GM18502 (cell line): ENCODE results near the gene TRMT11.
"Not testable (repeated sequence)": the region's sequence is repeated elsewhere in the genome, so short reads cannot be mapped to it uniquely, and the experiment has no call there.

Experiments used
- ATAC-seq: cut with Tn5 transposase; IDR thresholded peaks from one replicate; pipeline ENCODE4 v1.9.1; 2021; ENCODE audit warnings: mild to moderate bottlenecking; ENCODE audit not compliant: unreplicated experiment, poor library complexity

TRMT11 gene

DNA sequence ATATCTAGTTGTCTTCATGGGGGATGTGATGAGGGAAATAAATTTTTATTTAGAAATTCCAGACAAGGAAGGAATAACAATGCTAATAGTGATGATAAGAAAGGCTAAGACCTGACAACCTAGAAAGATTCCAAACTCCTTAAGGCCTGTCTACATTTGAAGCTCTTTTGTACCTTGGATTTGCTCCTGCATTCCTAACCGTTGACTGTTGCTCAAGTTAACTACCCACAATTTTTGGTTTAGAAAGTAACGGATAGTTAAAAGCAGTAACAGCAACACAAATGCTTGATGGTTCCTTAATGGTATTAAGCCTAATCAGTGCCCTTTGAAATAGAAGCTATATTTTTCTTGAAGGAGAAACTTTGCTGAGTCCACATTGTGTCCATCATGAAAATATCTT is 52.9 kb downstream of the TRMT11 start:
- ATAC-seq: no peak

- ATAC-seq: no peak
Measured at GRCh38 chr6:126040394-126040793, 54.1 kb downstream of the TRMT11 start.

- ATAC-seq: no peak
Measured at GRCh38 chr6:126040826-126041225, 54.5 kb downstream of the TRMT11 start.

- no peak for ATAC-seq
Measured at GRCh38 chr6:126041516-126041915, 55.2 kb downstream of the TRMT11 start.

DNA sequence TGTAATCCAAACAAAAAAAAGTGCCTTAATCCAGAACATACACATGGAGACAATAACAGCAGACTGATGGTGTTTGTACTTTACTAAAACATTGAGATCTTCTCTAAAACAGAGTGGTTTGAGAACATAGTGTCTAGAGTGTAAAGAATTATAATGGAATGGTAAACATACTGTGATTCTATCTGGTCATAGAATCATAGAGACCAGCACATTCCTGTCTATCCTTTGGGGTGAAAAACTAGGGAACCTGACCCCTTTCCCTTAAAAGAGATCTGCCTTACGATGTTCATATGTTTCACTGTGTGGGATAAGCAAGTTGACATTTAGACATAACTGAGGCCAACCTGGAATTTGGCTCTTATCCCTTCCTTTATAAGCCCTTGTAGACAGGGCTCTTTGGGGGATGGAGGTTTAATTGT is 55.7 kb downstream of the TRMT11 start:
- ATAC-seq: no peak

- no peak for ATAC-seq
Measured at GRCh38 chr6:126047648-126048047, 61.3 kb downstream of the TRMT11 start.

DNA sequence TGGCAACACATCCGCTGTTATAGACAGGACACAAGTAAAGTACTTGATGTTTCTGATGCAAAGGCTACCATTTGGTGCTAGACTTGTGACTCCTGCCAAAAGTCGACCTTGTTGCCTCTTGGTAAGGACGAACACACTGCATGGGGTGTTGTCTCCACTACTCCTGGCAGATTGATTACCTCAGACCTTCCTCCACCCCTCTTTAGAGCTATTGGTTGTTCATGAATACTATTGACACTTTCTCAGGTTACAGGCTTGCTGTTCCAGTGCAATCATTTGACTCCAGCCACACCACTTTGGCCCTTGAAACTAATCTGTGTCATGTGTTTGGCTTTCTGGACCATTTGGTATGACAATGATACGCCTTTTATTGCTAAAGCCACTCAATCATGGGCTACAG is 62.3 kb downstream of the TRMT11 start:
- no peak for ATAC-seq

DNA sequence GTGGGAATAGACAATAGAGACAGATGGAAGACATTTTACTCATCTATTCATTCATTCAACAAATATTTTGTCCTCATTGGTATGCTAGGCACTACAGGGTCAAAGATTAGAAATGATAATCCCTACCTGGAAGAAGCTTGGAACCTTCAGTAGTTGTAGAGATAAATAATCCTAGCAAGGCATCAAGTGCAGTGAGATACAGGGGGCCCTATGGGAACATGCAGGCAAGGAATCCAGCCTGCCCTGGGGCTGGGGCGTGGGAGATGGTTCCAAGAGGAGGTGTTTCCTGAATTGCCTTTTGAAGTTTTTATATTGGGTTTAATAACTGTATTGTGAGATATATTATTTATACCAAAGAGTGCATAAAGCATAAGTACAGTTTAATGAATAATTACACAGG is 64.5 kb downstream of the TRMT11 start:
- ATAC-seq: no peak

- ATAC-seq: no peak
Measured at GRCh38 chr6:126051791-126052190, 65.5 kb downstream of the TRMT11 start.

GRCh38 chr6:126052485-126052884 is 66.1 kb downstream of the TRMT11 start:
- ATAC-seq: no peak

DNA sequence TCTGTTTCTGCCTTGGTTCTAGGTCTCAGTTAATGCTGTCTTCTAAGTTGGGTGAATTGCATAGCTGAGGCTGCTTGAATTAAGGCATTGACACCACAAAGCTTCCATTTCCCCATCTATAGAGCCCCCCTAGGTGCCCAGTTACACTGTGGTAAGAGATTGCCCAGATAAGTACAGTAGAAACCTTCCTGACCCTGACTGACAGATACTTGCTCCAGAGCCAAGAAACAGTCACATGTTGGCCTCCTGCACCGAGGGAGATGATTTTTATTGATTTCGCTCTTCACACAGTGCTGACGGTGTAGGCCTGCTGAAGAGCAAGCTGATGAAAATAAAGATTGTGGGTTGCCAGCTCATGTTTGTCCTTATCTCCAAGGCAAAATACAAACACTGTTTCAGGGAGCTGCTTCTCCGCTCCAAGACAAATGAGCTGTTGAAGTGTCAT is 67.9 kb downstream of the TRMT11 start:
- ATAC-seq: no peak

DNA sequence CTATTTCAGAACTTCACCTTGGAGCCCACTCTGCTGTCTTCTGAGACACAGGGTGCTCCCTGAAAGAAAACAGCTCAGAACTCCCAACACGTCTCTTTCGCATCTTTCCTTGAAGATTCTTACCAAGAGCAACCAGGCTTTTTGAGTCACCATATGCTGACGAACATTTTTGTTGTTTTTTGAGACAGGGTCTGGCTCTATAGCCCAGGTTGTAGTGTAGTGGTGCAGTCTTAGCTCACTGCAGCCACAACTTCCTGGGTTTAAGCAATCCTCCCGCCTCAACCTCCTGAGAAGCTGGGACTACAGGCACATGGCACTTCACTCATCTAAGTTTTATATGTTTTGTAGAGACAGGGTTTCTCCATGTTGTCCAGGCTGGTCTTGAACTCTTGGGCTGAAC is 68.5 kb downstream of the TRMT11 start:
- no peak for ATAC-seq

DNA sequence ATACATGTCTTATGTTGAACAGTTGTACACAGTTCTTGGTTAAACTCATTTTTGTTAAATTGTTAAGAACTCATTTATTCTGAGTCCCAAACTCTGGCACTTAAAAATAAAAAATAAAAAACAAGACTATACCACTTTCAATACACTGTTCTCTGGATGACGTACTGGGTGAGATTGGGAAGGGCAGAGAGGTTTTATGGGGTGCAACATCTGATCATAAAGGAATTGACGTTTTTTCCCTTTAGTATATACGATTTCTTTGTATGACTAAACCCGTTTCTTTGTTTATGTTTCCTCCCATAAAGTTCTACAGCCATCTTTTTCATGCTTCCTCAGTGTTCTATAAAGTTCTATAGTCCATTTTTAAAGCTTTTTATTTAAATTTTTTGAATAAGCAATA is 69.1 kb downstream of the TRMT11 start:
- ATAC-seq: no peak

DNA sequence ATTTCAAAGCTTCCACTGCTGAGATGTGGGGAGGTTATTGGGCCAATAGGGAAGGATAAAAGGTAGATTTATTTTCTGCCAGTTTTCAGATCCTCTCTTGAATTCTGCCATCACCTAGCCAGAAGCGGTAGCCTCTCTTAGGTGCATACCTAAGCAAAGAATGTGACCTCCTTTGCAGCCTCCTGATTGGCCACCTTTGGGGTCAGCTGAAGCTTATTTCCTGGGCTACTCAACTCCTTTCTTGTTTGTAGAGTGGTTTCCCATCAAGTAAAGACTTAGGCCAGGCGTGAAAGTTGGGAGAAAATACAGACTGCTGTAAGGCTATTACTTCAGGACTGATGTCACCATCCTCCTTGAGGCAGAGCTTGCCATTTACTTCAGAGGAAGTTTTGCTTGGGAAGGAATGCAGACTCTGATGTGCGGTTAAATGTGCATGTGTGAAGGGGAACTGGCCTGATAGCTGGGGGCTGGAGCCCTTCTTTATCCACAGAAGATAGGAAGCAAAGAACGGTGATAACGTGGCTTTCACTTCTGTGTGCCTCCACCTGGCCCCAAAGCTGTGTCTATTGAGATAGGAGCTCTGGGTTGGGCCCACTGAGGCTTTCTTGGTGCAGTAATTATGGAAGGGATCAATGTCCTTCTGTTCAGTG is 70.1 kb downstream of the TRMT11 start:
- ATAC-seq: no peak

- ATAC-seq: not testable (repeated sequence)
Measured at GRCh38 chr6:126058085-126058484, 71.7 kb downstream of the TRMT11 start.

DNA sequence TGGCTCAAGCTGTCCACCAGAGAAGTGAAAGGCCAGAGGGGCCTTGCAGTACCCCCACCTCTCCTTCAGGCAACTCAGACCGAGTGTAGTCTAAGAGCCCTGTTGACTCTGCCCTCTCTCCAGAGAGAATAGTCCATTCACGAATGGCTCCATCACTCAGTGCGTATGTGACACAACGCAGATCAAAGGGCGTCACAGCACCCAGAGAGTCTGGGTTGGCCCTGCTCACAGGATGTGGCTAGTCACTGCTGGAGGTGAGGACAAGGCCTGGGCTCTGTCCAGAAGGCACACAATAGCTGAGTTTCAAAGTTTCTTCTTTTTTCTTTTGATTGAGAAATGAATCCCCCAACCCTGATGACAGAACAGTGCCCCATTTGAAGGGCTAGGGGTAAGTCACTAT is 74.1 kb downstream of the TRMT11 start:
- ATAC-seq: no peak

DNA sequence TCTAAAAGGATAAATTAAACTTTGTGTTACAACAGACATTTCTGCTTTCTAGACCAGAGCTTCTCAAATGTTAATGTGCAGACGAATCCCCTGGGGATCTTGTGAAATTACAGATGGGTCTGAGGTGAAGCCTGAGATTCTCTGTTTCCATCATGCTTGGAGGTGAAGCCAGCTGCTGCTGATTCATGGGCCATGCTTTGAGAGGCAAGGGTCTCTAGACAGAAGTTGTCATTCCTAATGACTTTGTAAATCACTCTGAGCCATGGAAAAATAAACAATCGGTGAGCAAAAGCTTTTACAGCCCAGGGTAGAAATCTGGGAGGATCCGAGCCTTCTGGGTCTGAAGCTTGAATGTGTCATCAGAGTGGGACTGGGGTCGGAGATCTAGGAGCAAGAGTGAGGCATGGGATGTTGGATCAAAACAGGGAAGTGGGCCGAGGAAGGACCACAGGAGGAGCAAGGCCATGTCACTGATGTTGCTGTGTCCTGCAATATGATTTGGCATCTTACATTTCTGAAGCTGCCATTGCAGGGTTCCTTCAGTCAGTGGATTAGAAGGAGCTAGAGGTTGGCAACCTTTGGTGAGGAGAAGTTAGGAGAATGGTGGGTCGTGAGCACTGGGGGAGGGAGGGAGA is 77.3 kb downstream of the TRMT11 start:
- peak; percentile 77 for ATAC-seq

DNA sequence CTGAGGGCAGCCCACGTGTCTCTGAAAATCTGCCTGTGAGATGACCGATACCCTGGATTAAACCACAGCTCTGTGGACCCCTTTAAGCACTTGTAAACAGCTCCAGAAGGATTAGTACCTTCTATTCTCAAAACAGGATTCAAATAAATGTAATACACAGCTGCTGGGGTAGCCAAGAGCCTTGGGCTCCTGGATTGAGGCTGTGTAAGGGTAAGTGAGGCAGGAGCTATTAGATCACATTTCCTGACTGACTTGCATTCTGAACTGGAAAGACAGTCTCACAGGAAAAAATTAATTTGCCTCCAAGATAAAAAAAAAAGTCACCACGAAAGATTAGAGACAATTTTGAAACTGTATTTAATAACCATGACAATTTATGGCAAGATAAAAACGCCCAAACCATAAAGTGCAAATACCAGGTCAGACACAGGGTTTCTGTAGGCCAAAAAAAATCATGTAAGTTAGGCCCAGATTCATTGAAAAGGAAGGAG is 78.0 kb downstream of the TRMT11 start:
- no peak for ATAC-seq

- no peak for ATAC-seq
Measured at GRCh38 chr6:126064748-126065401, 78.5 kb downstream of the TRMT11 start.

- ATAC-seq: no peak
Measured at GRCh38 chr6:126066053-126067048, 80.0 kb downstream of the TRMT11 start.
